8988T (cell line): ENCODE results near the gene RPL5.
A peak's percentile ranks its signal among the peaks of the same experiment; 100 is the strongest.
"Not testable (repeated sequence)": the region's sequence is repeated elsewhere in the genome, so short reads cannot be mapped to it uniquely, and the experiment has no call there.

Source experiments
- DNase-seq: peaks from one replicate; pipeline ENCODE4 v3.0.0; 2011

The RPL5 gene

DNA sequence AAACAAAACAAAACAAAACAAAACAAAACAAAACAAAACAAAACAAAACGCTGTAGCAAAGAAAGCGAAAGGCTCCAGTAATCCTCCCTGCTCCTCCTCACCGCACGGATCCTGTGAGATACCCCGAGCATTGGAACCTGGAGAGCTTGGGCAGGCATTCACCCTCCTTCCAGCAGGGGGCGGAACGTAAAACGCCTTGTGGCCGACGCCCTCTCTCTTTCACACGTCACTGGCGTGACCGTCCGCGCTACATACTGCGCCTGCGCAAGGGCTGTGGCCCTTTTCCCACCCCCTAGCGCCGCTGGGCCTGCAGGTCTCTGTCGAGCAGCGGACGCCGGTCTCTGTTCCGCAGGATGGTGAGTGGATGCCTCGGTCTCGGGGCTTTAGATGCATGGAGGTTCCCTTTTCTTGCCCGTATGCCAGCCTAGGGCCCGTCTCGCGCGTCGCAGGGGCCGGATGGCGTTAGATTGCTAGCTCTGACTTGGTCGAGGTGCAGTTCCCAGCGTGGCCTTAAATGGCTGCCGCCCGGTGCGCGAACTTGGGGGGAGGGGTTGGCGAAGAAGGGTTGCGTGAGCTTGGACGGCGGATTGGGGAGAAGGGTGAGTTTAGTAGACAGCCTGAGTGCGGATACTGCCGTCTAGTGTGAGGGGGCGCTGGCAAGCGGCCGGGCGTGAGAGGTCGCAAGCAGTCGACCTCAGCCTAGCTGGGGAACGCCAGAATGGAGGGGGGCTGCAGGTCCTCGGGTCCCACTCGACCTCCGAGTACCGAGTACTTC is at the start of gene RPL5:
Gene RPL5 (plus strand): TSS at position 279 of the 775 bp plus-strand sequence. CDS start 75 bp downstream, at position 354.
- peak; percentile 63 for DNase-seq

DNA sequence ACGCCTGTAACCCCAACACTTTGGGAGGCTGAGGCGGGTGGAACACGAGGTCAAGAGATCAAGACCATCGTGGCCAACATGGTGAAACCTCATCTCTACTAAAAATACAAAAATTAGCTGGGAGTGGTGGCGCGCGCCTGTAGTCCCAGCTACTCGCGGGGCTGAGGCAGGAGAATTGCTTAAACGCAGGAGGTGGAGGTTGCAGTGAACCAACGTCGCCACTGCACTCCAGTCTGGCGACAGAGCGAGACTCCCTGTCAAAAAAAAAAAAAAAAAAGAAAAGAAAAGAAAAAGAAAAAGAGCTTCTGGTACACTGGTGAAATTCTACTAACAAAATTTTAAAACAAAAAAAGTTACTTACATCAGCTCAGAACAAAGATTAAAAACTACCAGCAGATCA is 48.3 kb upstream of the RPL5 start:
- DNase-seq = not testable (repeated sequence)

DNA sequence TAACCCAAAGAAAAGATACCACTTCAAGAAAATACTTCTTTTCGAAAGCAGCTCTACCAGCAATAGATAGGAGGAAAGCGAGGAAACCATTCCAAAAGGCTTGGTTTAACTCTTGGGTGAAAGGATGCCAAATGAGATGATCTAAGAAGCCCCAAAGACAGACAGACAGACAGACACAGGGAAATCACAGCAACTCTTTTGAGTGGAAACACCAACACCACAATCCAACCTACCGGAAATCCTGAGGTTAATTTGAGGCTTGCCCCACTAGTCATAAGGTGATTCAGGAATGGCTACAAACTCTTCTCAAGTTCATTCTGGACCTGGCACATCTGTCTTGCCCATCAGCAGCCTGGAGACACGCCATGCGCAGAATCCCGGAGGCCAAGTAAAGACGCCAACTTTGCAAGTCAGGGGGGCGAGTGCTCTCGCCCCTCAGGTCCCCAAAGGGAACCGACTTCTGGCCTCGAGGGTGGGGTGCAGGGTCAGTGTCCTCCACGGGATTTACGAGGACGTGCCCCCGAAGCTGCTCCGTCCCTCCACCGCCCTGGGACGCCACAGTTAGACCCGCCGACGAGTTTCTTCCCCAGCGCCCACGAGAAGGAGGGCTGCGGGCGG is 47.7 kb upstream of the RPL5 start:
- no peak for DNase-seq

DNA sequence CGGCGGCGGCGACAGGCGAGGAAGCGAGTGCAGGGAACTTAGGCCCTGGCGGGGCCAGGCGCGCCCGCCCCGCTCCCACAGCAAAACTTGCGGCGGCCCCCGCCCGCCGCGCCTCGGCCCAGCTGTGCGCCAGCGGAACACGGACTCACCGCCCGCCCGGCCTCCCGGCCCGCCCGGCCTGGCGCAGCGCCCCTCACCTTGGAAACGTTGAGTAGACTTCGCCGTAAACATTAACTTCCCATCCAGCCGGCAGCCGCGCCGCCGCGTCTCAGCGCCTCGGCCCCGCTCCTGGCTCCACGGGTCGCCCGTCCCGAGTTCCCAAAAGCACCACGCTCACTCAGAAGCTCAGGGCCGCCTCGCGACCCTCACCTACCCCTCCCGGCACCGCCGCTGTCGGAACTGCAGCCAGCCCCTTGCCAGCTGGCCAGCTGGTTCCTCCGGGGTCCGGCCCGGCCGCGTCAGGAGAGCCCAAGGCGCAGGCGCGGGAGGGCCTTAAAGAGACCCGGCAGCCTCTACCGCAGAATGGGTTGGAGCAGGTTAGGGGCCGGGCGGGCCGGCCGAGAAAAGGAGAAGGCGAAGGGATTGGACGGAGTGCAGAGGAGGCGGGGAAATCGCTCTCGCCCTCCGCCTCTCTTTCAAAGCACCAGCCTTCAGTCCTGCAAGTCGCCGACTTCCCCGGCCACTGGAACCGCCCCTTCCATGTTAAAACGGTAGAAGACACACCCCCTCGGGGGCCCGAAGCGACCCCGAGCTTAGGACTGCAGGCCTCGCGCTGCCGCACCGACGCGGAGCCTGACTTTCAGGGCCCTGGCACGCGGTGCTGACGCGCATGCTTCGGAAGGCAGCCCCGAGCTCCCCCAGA is 47.0 kb upstream of the RPL5 start, which contains the start of gene EVI5:
Gene EVI5 (minus strand): TSS at position 470 of the 862 bp plus-strand sequence. CDS start 48,562 bp downstream, outside the sequence.
- DNase-seq = peak; percentile 69

DNA sequence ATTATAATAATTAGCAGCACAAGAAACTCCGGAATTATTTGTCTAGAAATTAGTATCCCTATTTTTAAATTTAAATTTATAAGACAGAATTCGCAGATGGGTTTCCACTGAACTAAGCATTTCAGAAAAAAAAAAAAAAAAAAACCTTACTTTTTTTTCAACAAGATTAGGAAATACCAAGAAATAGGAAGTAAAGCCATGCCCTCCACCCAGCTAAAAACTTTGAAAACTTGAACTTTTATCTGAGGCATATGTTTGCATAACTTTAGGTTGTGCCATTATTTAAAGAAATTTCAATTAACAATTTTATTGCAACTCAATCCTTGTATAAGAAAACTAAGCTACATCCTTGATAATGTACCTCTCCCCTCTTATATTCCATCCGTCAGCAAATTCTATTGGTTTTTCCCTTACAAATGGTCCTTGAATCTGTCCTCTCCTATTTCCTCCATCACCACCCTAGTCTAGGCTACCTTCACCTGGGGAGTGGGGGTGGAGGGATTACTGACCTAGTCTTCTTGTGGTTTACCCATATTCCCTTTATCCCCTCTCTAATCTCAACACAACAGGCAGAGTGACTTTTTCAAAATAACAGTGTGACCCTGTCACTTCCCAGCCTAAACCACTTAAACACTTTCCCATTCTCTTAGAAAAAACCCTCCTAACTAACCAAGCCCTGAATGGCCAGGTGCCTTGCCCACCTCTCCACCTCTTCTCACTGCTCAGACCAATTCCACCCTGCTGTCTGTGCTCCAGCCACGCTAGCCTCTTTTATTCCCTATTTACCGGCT is 45.5 kb upstream of the RPL5 start:
- DNase-seq = no peak

- DNase-seq = no peak
Observed at GRCh38 chr1:92790081-92790480, 41.8 kb upstream of the RPL5 start.

DNA sequence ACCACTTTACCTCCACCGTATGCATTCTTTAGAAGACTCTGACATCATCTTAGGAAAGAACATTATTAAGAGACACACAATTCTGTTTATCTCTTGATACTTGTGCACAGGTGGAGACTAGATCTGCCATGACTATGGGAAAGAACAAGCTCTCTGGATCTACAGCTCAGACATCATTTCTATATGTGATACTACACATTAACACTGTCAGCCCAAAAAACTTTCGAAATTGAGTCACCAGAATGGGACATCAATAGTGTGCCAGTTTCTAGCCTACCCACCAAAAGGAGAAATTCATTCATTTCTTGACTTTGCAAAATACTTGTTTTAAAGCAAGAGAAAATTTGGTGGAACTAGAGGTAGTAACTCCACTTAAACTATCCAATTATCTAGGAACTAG is 41.0 kb upstream of the RPL5 start:
- no peak for DNase-seq

- no peak for DNase-seq
Observed at GRCh38 chr1:92791487-92792066, 40.3 kb upstream of the RPL5 start.

GRCh38 chr1:92792340-92792782 is 39.5 kb upstream of the RPL5 start:
- DNase-seq = no peak

DNA sequence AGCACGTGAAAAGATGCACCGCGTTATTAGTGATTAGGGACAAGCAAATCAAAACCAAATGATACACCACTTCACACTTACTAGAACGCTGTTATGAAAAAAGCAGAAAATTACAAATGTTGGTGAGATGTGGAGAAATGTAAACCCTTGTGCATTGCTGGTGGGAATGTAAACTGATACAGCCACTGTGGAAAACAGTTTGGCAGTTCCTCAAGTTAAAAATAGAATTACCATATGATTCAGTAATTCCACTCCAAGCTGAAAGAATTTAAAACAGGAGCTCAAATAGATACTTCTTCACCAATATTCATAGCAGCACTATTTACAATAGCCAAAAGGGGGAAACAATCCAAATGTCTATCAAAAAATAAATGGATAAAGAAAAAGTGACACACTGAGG is 36.7 kb upstream of the RPL5 start:
- DNase-seq = no peak

DNA sequence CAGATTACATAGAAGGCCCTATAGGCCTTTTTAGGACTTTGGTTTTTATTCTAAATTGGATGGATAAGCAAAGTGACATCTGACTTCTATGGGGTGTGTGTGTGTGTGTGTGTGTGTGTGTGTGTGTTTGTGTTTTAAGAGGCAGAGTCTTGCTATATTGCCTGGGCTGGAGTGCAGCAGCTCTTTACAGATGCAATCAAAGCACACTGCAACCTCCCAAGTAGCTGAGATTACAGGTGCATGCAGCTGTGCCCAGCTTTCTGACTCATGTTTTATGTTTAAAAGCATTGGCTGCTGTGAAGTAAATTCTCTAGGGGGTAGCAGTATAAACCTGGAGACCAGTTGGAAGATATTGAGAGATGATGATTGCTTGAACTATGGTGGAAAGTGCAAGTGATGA is 34.5 kb upstream of the RPL5 start:
- no peak for DNase-seq

GRCh38 chr1:92797961-92798360 is 33.9 kb upstream of the RPL5 start:
- no peak for DNase-seq

GRCh38 chr1:92803140-92803887 is 28.5 kb upstream of the RPL5 start:
- no peak for DNase-seq

GRCh38 chr1:92804721-92805201 is 27.1 kb upstream of the RPL5 start:
- no peak for DNase-seq

GRCh38 chr1:92805216-92805615 is 26.6 kb upstream of the RPL5 start:
- no peak for DNase-seq

- DNase-seq = no peak
Observed at GRCh38 chr1:92808381-92808780, 23.5 kb upstream of the RPL5 start.

GRCh38 chr1:92816732-92817131 is 15.1 kb upstream of the RPL5 start:
- no peak for DNase-seq

- no peak for DNase-seq
Observed at GRCh38 chr1:92817137-92817697, 14.6 kb upstream of the RPL5 start.

DNA sequence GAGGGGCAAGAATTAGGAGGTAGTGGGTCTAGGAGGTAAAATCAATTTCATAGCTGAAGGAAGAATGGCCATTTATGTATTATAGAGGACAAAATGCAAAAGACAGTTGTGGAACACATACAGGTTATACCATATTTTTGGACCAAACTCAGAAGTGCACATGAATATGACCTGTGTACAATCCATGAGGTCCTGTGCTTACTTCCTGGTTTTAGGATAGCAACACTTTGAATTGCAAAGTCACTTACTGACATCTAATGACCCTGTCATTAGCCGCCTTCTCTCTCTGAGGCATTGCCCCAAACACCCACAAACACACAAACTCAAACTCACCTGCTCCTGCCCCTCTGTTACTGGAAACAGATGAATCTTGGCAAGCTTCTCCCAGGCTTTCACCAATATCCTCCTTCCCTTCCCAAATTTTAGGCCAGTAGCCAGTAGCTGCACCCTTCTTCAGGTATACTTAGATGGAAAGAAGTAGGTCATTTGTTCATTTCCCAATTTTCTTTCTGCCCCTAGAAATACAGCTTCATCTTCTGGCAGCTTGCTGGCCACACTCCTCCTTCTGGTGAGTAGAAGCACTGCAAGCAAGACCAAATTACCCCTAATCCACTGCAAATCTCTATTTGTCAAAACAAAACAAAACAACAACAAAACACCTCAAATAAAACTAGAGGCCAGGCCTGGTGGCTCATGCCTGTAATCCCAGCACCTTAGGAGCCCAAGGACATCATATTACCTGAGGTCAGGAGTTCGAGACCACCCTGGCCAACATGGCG is 13.7 kb upstream of the RPL5 start:
- DNase-seq = no peak

GRCh38 chr1:92820024-92820423 is 11.8 kb upstream of the RPL5 start:
- no peak for DNase-seq
